H1 (cell line): ENCODE data around the gene DLGAP3. TPM values are rescaled to one million over a fixed set of nuclear protein-coding genes. Genes with fewer than 3 reads are reported as not detected.

Experiments
- CTCF ChIA-PET: fragments of 300-600 bp; sonication (Branson Sonifier 250); formaldehyde crosslinking; loops from one replicate; lab custom pipeline; 2021; ENCODE audit not compliant: partially characterized antibody; lab: Charles Lee
- POLR2A ChIA-PET: fragments of 300-600 bp; sonication (Branson Sonifier 250); formaldehyde crosslinking; loops from one replicate; lab custom pipeline; 2021; ENCODE audit warnings: inconsistent platforms; ENCODE audit not compliant: partially characterized antibody; lab: Charles Lee
- DNase-seq, 2 experiments: peaks; one replicate each; pipeline versions ENCODE4 v3.0.0 to v3.0.0-alpha.2; 2010 to 2022; ENCODE audit warnings: low spot score in 2 of 2, low read depth in 1 of 2, mixed read lengths in 1 of 2
- FAIRE-seq: peaks from 2 replicates; lab custom pipeline; 2011; peaks lifted over from hg19 to GRCh38; lab: Jason Lieb, UNC
- H2AFZ ChIP-seq: 2 replicates; pipeline ENCODE4 v1.8.1; 2012; ENCODE audit warnings: low read length, inconsistent platforms
- H2AK5ac ChIP-seq: 2 replicates; pipeline ENCODE4 v1.6.1; 2013; ENCODE audit warnings: low read depth, low read length
- H2BK120ac ChIP-seq: replicated peaks from 2 replicates; pipeline ENCODE3; 2013; ENCODE audit warnings: low read depth, low read length, inconsistent platforms
- H2BK12ac ChIP-seq: 2 replicates; pipeline ENCODE4 v1.6.1; 2013; ENCODE audit warnings: low read depth, low read length
- H2BK15ac ChIP-seq: 2 replicates; pipeline ENCODE4 v1.6.1; 2013; ENCODE audit warnings: low read length
- H2BK20ac ChIP-seq: 2 replicates; pipeline ENCODE4 v1.6.1; 2013; ENCODE audit warnings: low read length
- H2BK5ac ChIP-seq: 2 replicates; pipeline ENCODE4 v1.6.1; 2013; ENCODE audit warnings: low read depth, low read length
- H3K14ac ChIP-seq: 2 replicates; pipeline ENCODE4 v1.6.1; 2013; ENCODE audit warnings: inconsistent platforms; ENCODE audit not compliant: insufficient read length
- H3K18ac ChIP-seq: 2 replicates; pipeline ENCODE4 v1.6.1; 2013; ENCODE audit warnings: low read length; ENCODE audit errors: extremely low read depth
- H3K23ac ChIP-seq: 2 replicates; pipeline ENCODE4 v1.6.1; 2013; ENCODE audit warnings: inconsistent platforms; ENCODE audit not compliant: insufficient read length
- H3K23me2 ChIP-seq: 2 replicates; pipeline ENCODE4 v1.6.1; 2013; ENCODE audit warnings: low read depth, low read length
- H3K27ac ChIP-seq: 2 replicates; pipeline ENCODE4 v1.6.1; 2011; ENCODE audit warnings: low read depth, low read length, inconsistent platforms
- H3K27me3 ChIP-seq, 4 experiments: replicated peaks in 1 of 4; 1 replicate in 1 of 4; 2 replicates in 3 of 4; pipeline versions ENCODE4 v1.6.1 to v1.8.1; 2011 to 2013; ENCODE audit warnings: low read length in 3 of 4, mild to moderate bottlenecking in 3 of 4, inconsistent platforms in 2 of 4, mixed read lengths in 2 of 4, moderate library complexity in 1 of 4; ENCODE audit not compliant: control insufficient read depth in 3 of 4, insufficient read depth in 3 of 4; ENCODE audit errors: extremely low read depth in 1 of 4
- H3K36me3 ChIP-seq, 4 experiments: 2 replicates each; pipeline versions ENCODE4 v1.6.1 to v1.8.1; 2011 to 2013; ENCODE audit warnings: mild to moderate bottlenecking in 4 of 4, low read length in 3 of 4, moderate library complexity in 2 of 4, control low read depth in 1 of 4, inconsistent platforms in 1 of 4; ENCODE audit not compliant: insufficient read depth in 4 of 4, control insufficient read depth in 2 of 4
- H3K4ac ChIP-seq: replicated peaks from 2 replicates; pipeline ENCODE3; 2013; ENCODE audit warnings: low read length, low read depth, mixed read lengths, inconsistent platforms; ENCODE audit not compliant: insufficient read length
- H3K4me1 ChIP-seq, 4 experiments: replicated peaks in 1 of 4; 1 replicate in 1 of 4; 2 replicates in 3 of 4; pipeline versions ENCODE4 v1.6.1 to v1.8.1; 2011 to 2013; ENCODE audit warnings: low read length in 3 of 4, inconsistent platforms in 2 of 4, mixed read lengths in 1 of 4; ENCODE audit not compliant: insufficient read depth in 4 of 4, control insufficient read depth in 3 of 4
- H3K4me2 ChIP-seq, 2 experiments: 2 replicates each; pipeline versions ENCODE4 v1.6.1 to v1.8.1; 2011 to 2013; ENCODE audit warnings: low read depth in 2 of 2, low read length in 2 of 2, control low read depth in 1 of 2, inconsistent platforms in 1 of 2, mild to moderate bottlenecking in 1 of 2; ENCODE audit not compliant: insufficient read depth in 1 of 2
- H3K4me3 ChIP-seq, 4 experiments: fragments of 200-600, 300-600 bp in 1 of 4; sonication (generic), shearing (Covaris generic), sonication (Bioruptor Twin) in 1 of 4; 2 replicates each; pipeline versions ENCODE4 v1.5.1 to v1.8.1; 2011 to 2016; ENCODE audit warnings: low read length in 4 of 4, low read depth in 3 of 4, control low read depth in 2 of 4, inconsistent platforms in 2 of 4, mild to moderate bottlenecking in 2 of 4, mixed read lengths in 1 of 4, moderate library complexity in 1 of 4; ENCODE audit not compliant: insufficient read depth in 2 of 4; ENCODE audit errors: extremely low read depth in 1 of 4
- H3K56ac ChIP-seq: replicated peaks from 2 replicates; pipeline ENCODE3; 2013; ENCODE audit warnings: low read depth, mild to moderate bottlenecking, mixed read lengths, low read length, inconsistent platforms; ENCODE audit not compliant: insufficient read length
- H3K79me1 ChIP-seq: 2 replicates; pipeline ENCODE4 v1.6.1; 2013; ENCODE audit warnings: low read depth, low read length, control low read depth
- H3K79me2 ChIP-seq, 2 experiments: 2 replicates each; pipeline versions ENCODE4 v1.6.1 to v1.8.1; 2012 to 2013; ENCODE audit warnings: low read length in 2 of 2, mild to moderate bottlenecking in 2 of 2, inconsistent platforms in 1 of 2; ENCODE audit not compliant: insufficient read depth in 2 of 2, control insufficient read depth in 1 of 2
- H3K9ac ChIP-seq, 4 experiments: replicated peaks in 1 of 4; 1 replicate in 1 of 4; 2 replicates in 3 of 4; pipeline versions ENCODE4 v1.6.1 to v1.8.1; 2011 to 2013; ENCODE audit warnings: low read depth in 3 of 4, low read length in 3 of 4, control low read depth in 2 of 4, mild to moderate bottlenecking in 2 of 4, moderate library complexity in 2 of 4, inconsistent platforms in 1 of 4; ENCODE audit errors: extremely low read depth in 1 of 4
- H3K9me3 ChIP-seq, 2 experiments: 2 replicates each; pipeline versions ENCODE4 v1.6.1 to v1.8.1; 2012 to 2013; ENCODE audit warnings: mild to moderate bottlenecking in 2 of 2, moderate library complexity in 2 of 2, control low read depth in 1 of 2, inconsistent platforms in 1 of 2, low read depth in 1 of 2, low read length in 1 of 2, mixed read lengths in 1 of 2; ENCODE audit not compliant: insufficient read depth in 2 of 2
- H4K20me1 ChIP-seq, 2 experiments: replicated peaks in 1 of 2; 2 replicates each; pipeline versions ENCODE3 to v1.8.1; 2011 to 2013; ENCODE audit warnings: inconsistent platforms in 2 of 2, low read length in 2 of 2, mild to moderate bottlenecking in 1 of 2; ENCODE audit not compliant: insufficient read depth in 2 of 2, control insufficient read depth in 1 of 2
- H4K5ac ChIP-seq: 2 replicates; pipeline ENCODE4 v1.6.1; 2013; ENCODE audit warnings: low read length, low read depth, mixed read lengths, inconsistent platforms; ENCODE audit not compliant: insufficient read length
- H4K8ac ChIP-seq: 2 replicates; pipeline ENCODE4 v1.8.0; 2013; ENCODE audit warnings: mild to moderate bottlenecking, moderate library complexity, low read length, inconsistent platforms; ENCODE audit not compliant: insufficient read depth; ENCODE audit errors: extremely low read depth
- H4K91ac ChIP-seq: replicated peaks from 2 replicates; pipeline ENCODE3; 2013; ENCODE audit warnings: low read length, mixed read lengths, inconsistent platforms; ENCODE audit not compliant: insufficient read length
- ATF2 ChIP-seq: IDR thresholded peaks from 2 replicates; pipeline ENCODE4 v1.6.1; 2012; ENCODE audit warnings: low read length, inconsistent platforms
- CEBPB ChIP-seq: IDR thresholded peaks from 2 replicates; pipeline ENCODE4 v1.6.1; 2012; ENCODE audit warnings: low read depth, low read length
- CTBP2 ChIP-seq: IDR thresholded peaks from 2 replicates; pipeline ENCODE4 v1.7.0; 2011; ENCODE audit warnings: borderline replicate concordance, mild to moderate bottlenecking, moderate library complexity, mixed read lengths, low read length; ENCODE audit not compliant: insufficient read depth, insufficient read length
- E2F6 ChIP-seq: IDR thresholded peaks from 2 replicates; pipeline ENCODE4 v1.6.1; 2012; ENCODE audit warnings: inconsistent platforms
- EGR1 ChIP-seq: IDR thresholded peaks from 2 replicates; pipeline ENCODE4 v1.6.1; 2011; ENCODE audit warnings: low read depth, low read length, borderline replicate concordance
- FOSL1 ChIP-seq: IDR thresholded peaks from 2 replicates; pipeline ENCODE4 v1.6.1; 2011; ENCODE audit warnings: mild to moderate bottlenecking, low read depth, low read length, moderate library complexity; ENCODE audit not compliant: insufficient read depth
- GTF2F1 ChIP-seq: IDR thresholded peaks from 2 replicates; pipeline ENCODE4 v1.6.1; 2012; ENCODE audit warnings: low read depth, low read length, improper control_type of control experiment, borderline replicate concordance
- KDM1A ChIP-seq: fragments of 200-600, 300-600 bp; sonication (generic); IDR thresholded peaks from 2 replicates; pipeline ENCODE4 v1.7.1; 2016; ENCODE audit warnings: mild to moderate bottlenecking, low read length, borderline replicate concordance
- KDM4A ChIP-seq: IDR thresholded peaks from one replicate; pipeline ENCODE4 v1.7.1; 2012; ENCODE audit warnings: low read depth, mild to moderate bottlenecking, moderate library complexity, low read length, inconsistent platforms; ENCODE audit not compliant: severe bottlenecking
- NRF1 ChIP-seq: IDR thresholded peaks from 2 replicates; pipeline ENCODE4 v1.6.1; 2011; ENCODE audit warnings: mild to moderate bottlenecking, low read depth, low read length, improper control_type of control experiment
- ZNF274 ChIP-seq: IDR thresholded peaks from 2 replicates; pipeline ENCODE4 v1.7.0; 2012; ENCODE audit warnings: low read length, borderline replicate concordance; ENCODE audit errors: extremely low read depth
- WGBS, 2 experiments: shearing (Covaris generic) in 1 of 2; methylation state at CpG; one replicate each; pipeline versions ENCODE4 v1.1.6 to v1.1.7; 2013 to 2015; ENCODE audit warnings: low lambda C conversion rate in 2 of 2, mixed read lengths in 2 of 2, inconsistent platforms in 1 of 2, low coverage in 1 of 2, missing lambda C conversion rate in 1 of 2; ENCODE audit not compliant: insufficient replicate concordance in 2 of 2, insufficient coverage in 1 of 2, insufficient read length in 1 of 2; ENCODE audit errors: extremely low coverage in 1 of 2, missing lambda C conversion rate in 1 of 2; 5-methylcytosine and 5-hydroxymethylcytosine counted together
- polyA plus RNA-seq, 7 experiments: library from polyadenylated mRNA; depleted of rRNA in 3 of 7; stranded (reverse) in 5 of 7; unstranded in 2 of 7; fragments of >200 nt in 5 of 7; fragments of 200-250 nt in 2 of 7; gene quantifications; 1 replicate in 5 of 7; 2 replicates in 1 of 7; 4 replicates in 1 of 7; pipeline versions ENCODE4 v1.2.1 to v1.2.3, GENCODE V29; 2011 to 2013; ENCODE audit warnings: missing spikeins in 2 of 7, mixed read lengths in 2 of 7
- total RNA-seq: library from RNA; stranded (reverse); fragmentation: NEBNext Ultra II Directional; extraction: Animal tissue kit (Norgen Biotek cat#: 25700); gene quantifications from 2 replicates; pipeline ENCODE4 v1.2.1, GENCODE V29; 2021

The DLGAP3 gene
- total and polyA plus RNA-seq, 2 of the 8 experiments (the other 6 are each of a cell fraction or from before 2014, with no cell fraction given): 3.8 to 13.2 TPM

- Histone ChIP-seq H3K14ac (no peak overlapping the region), H3K36me3 (no peaks in the 10 kb centered on the region), H3K9me3 (no peaks in the 10 kb centered on the region), H2BK5ac (no peak overlapping the region), H3K27me3 (peaks cover 0 to 5% (median under 1%) of the 10 kb centered on the region in 4 experiments; a peak in 1 of 7 replicates), H4K91ac (no peak overlapping the region), H4K8ac (no peak overlapping the region), H3K23me2 (no peaks in the 10 kb centered on the region; the same call in 1 of the 2 replicates), H4K5ac (no peak overlapping the region), H3K56ac (no peak overlapping the region), H3K79me2 (no peaks in the 10 kb centered on the region), H2AK5ac (no peak overlapping the region), H2BK20ac (no peak overlapping the region), H3K9ac (no peak overlapping the region), H2BK120ac (no peak overlapping the region), H3K23ac (no peak overlapping the region), H3K4ac (no peak overlapping the region), H2AFZ (no peak overlapping the region), H3K4me1 (0 out of 7 replicates have a peak, but pooled peaks cover 0 to 2% (median 0%) of the 10 kb centered on the region in 4 experiments), H2BK12ac (no peak overlapping the region), H3K18ac (no peak overlapping the region), H3K79me1 (no peaks in the 10 kb centered on the region; the same call in 1 of the 2 replicates), H2BK15ac (no peak overlapping the region), H4K20me1 (peaks cover 0 to under 1% of the 10 kb centered on the region in 2 experiments), H3K27ac (no peak overlapping the region), H3K4me2 (no peak overlapping the region), H3K4me3 (no peak overlapping the region)
- CTCF ChIA-PET: interaction anchor here (1.0 to 9.6 kb wide), 4 partner anchors 12 to 86 kb away, joined by 4 to 103 read pairs (median 5); partner anchors contain the start of gene SMIM12
- FAIRE-seq (no peak), DNase-seq (no peak)
- POLR2A ChIA-PET: interaction anchor here (0.6 to 1.6 kb wide), 4 partner anchors 10 to 310 kb away, joined by 3 to 4 read pairs (median 4); partner anchors contain the start of genes SMIM12 and ZMYM6
- 88% methylated on average over 4 of the region's 4 CpGs; no CpG with 5 or more reads in 1 of the 2 experiments for WGBS, 2 experiments
- TF ChIP-seq CTBP2: no peak
- no peak for TF ChIP-seq KDM1A
- no peak for TF ChIP-seq ATF2
- TF ChIP-seq FOSL1: no peak
- no peak for TF ChIP-seq GTF2F1
- TF ChIP-seq E2F6: no peak
- no peak for TF ChIP-seq NRF1
- TF ChIP-seq EGR1: no peak
- no peak for TF ChIP-seq CEBPB
- TF ChIP-seq ZNF274: no peak
- TF ChIP-seq KDM4A: no peak
Observed at GRCh38 chr1:34872133-34872503, 57.3 kb downstream of the DLGAP3 start.
